Lung (tissue), 12 donors: Measurements from ENCODE around the gene MPZL1. TPM values are rescaled to one million over a fixed set of nuclear protein-coding genes. Genes with fewer than 3 reads are reported as not detected.

Experiments
- ATAC-seq: fragments of 200-7000 bp; cut with Tn5 transposase; one replicate; pipeline ENCODE4 v1.9.1; 2020; ENCODE audit warnings: moderate number of reproducible peaks; ENCODE audit not compliant: insufficient read depth, low FRiP score
- DNase-seq, 3 donors: peaks; one replicate each; pipeline ENCODE4 v3.0.0-alpha.2; 2013 to 2017
- H3K27ac ChIP-seq, 2 donors: one replicate each; pipeline ENCODE4 v1.5.1; 2013; ENCODE audit warnings: mild to moderate bottlenecking in 2 of 2, moderate library complexity in 2 of 2, control low read depth in 1 of 2, inconsistent platforms in 1 of 2, low read depth in 1 of 2, low read length in 1 of 2
- H3K27me3 ChIP-seq, 3 donors: one replicate each; pipeline ENCODE4 v1.5.1; 2013; ENCODE audit warnings: low read length in 2 of 3; ENCODE audit not compliant: control insufficient read depth in 3 of 3, insufficient read depth in 3 of 3
- H3K36me3 ChIP-seq, 4 donors: one replicate each; pipeline ENCODE4 v1.5.1; 2013; ENCODE audit warnings: low read length in 4 of 4, mild to moderate bottlenecking in 1 of 4, moderate library complexity in 1 of 4; ENCODE audit not compliant: control insufficient read depth in 4 of 4, insufficient read depth in 4 of 4
- H3K4me1 ChIP-seq, 5 donors: one replicate each; pipeline ENCODE4 v1.5.1; 2013; ENCODE audit warnings: low read length in 5 of 5, mild to moderate bottlenecking in 2 of 5, moderate library complexity in 1 of 5; ENCODE audit not compliant: control insufficient read depth in 5 of 5, insufficient read depth in 5 of 5
- H3K4me3 ChIP-seq: one replicate; pipeline ENCODE4 v1.5.1; 2013; ENCODE audit warnings: mild to moderate bottlenecking, control low read depth, moderate library complexity
- H3K9ac ChIP-seq, 2 donors: one replicate each; pipeline ENCODE4 v1.5.1; 2013; ENCODE audit warnings: low read length in 2 of 2, control low read depth in 1 of 2; ENCODE audit not compliant: insufficient read depth in 1 of 2
- H3K9me3 ChIP-seq, 4 donors: one replicate each; pipeline ENCODE4 v1.5.1; 2013; ENCODE audit warnings: low read length in 3 of 4, mild to moderate bottlenecking in 1 of 4, moderate library complexity in 1 of 4; ENCODE audit not compliant: control insufficient read depth in 4 of 4, insufficient read depth in 3 of 4
- CTCF ChIP-seq: IDR thresholded peaks from 2 replicates; pipeline ENCODE4 v1.5.1; 2012; ENCODE audit warnings: mild to moderate bottlenecking; ENCODE audit errors: control extremely low read depth, extremely low read depth
- WGBS, 2 donors: extraction: QIAGEN DNeasy Blood & Tissue Kit; methylation state at CpG; one replicate each; pipeline ENCODE4 v1.1.7; 2013; 5-methylcytosine and 5-hydroxymethylcytosine counted together
- polyA plus RNA-seq, 2 donors: library from polyadenylated mRNA; stranded (reverse); fragments of 200-250 nt; gene quantifications; one replicate each; pipeline ENCODE4 v1.2.1, GENCODE V29; 2013
- total RNA-seq, 2 donors: library from RNA; depleted of rRNA in 1 of 2; stranded (reverse); fragments of >200 nt in 1 of 2; gene quantifications; one replicate each; pipeline ENCODE4 v1.2.1, GENCODE V29; 2014 to 2021
- donor health status: control.
- donor health status: control.
- donor health status: Bipolar disorder and iron deficiency.
- donor health status: healthy.
- donor health status: DM: yes; HTN: yes; CAD: no.

MPZL1 gene
- total and polyA plus RNA-seq, 4 donors: 25.3 to 116 (median 77.0) TPM

- H3K27me3 ChIP-seq: no peaks in the 10 kb centered on the region
- no peak overlapping the region for H3K9ac ChIP-seq
- no peak overlapping the region for H3K4me3 ChIP-seq
- ATAC-seq: no peak
- no peaks in the 10 kb centered on the region for H3K9me3 ChIP-seq
- no peaks in the 10 kb centered on the region for H3K36me3 ChIP-seq
- peaks cover 0 to 12% (median 3%) of the 10 kb centered on the region in 5 donors for H3K4me1 ChIP-seq
- DNase-seq: peak in 1 of 3 donors; percentile 25
- TF ChIP-seq CTCF: no peak
- no peak overlapping the region for H3K27ac ChIP-seq
These were observed 27.1 kb downstream of the MPZL1 start for GRCh38 chr1:167748906-167749305.

- H3K36me3 ChIP-seq: no peaks in the 10 kb centered on the region
- peaks cover 0 to 15% (median 3%) of the 10 kb centered on the region in 5 donors for H3K4me1 ChIP-seq
- no peaks in the 10 kb centered on the region for H3K27me3 ChIP-seq
- no peak overlapping the region for H3K9ac ChIP-seq
- DNase-seq (no peak), ATAC-seq (no peak)
- no peak overlapping the region for H3K27ac ChIP-seq
- WGBS, 2 donors: 71 to 79% methylated on average over 2 of the region's 2 CpGs
- no peaks in the 10 kb centered on the region for H3K9me3 ChIP-seq
- no peak overlapping the region for H3K4me3 ChIP-seq
- no peak for TF ChIP-seq CTCF
These were observed 28.0 kb downstream of the MPZL1 start for GRCh38 chr1:167749741-167750140.

GRCh38 chr1:167750641-167751040 is 28.9 kb downstream of the MPZL1 start:
- Histone ChIP-seq H3K27ac (no peak overlapping the region), H3K36me3 (no peaks in the 10 kb centered on the region), H3K4me3 (no peak overlapping the region), H3K9me3 (no peaks in the 10 kb centered on the region), H3K9ac (no peak overlapping the region), H3K4me1 (peaks cover 0 to 21% (median 3%) of the 10 kb centered on the region in 5 donors), H3K27me3 (no peaks in the 10 kb centered on the region)
- ATAC-seq (no peak), DNase-seq (no peak)
- WGBS, 2 donors: 90 to 91% methylated on average over 2 of the region's 2 CpGs
- no peak for TF ChIP-seq CTCF

- DNase-seq (no peak), ATAC-seq (no peak)
- WGBS, 2 donors: 89 to 97% methylated on average over 1 of the region's 1 CpG
- Histone ChIP-seq H3K27me3 (no peaks in the 10 kb centered on the region), H3K4me1 (peaks cover 0 to 22% (median 6%) of the 10 kb centered on the region in 5 donors), H3K9me3 (no peaks in the 10 kb centered on the region), H3K36me3 (no peaks in the 10 kb centered on the region), H3K4me3 (no peak overlapping the region), H3K9ac (no peak overlapping the region), H3K27ac (no peak overlapping the region)
- no peak for TF ChIP-seq CTCF
These were observed 29.9 kb downstream of the MPZL1 start for GRCh38 chr1:167751676-167752075.
